ENCODE data around the gene TTC13. TPM values are rescaled to one million over a fixed set of nuclear protein-coding genes. Genes with fewer than 3 reads are reported as not detected.

TTC13 gene
- total RNA-seq, 1 donor from 2014 or later, result 18.6 TPM

DNA sequence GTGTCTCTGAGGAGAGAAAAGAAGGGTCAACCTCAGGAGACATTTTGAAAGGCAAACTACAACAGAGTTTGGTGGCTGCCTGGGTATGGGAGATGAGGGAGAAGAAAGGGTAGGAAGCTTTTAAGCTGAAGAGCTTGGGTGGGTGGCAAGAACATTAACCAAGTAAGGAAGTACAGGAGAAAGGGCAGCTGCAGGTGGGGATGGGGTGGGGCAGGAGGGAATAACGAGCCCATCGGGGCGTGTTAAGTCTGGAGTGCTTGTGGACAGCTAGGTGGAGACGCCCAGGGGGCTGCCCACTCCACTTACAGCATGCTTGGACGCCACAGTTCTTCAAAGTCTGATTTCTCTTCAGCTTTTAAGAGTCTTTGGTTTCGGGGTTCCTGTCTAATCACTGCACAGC, 42.8 kb downstream of the TTC13 start:
- H3K4me3 ChIP-seq, result no peak overlapping the region
- H3K36me3 ChIP-seq, result peaks cover 16% of the 10 kb centered on the region
- ATAC-seq (no peak), DNase-seq (no peak)
- TF ChIP-seq, protein P1, sequence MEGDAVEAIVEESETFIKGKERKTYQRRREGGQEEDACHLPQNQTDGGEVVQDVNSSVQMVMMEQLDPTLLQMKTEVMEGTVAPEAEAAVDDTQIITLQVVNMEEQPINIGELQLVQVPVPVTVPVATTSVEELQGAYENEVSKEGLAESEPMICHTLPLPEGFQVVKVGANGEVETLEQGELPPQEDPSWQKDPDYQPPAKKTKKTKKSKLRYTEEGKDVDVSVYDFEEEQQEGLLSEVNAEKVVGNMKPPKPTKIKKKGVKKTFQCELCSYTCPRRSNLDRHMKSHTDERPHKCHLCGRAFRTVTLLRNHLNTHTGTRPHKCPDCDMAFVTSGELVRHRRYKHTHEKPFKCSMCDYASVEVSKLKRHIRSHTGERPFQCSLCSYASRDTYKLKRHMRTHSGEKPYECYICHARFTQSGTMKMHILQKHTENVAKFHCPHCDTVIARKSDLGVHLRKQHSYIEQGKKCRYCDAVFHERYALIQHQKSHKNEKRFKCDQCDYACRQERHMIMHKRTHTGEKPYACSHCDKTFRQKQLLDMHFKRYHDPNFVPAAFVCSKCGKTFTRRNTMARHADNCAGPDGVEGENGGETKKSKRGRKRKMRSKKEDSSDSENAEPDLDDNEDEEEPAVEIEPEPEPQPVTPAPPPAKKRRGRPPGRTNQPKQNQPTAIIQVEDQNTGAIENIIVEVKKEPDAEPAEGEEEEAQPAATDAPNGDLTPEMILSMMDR (IDR thresholded peaks at IDR 0.05), result no peak
- intact Hi-C loops (cut with DNase I), result no loop called here
- H3K27me3 ChIP-seq, result no peaks in the 10 kb centered on the region
- no peaks in the 10 kb centered on the region for H3K9me3 ChIP-seq
- no peak overlapping the region for H3K27ac ChIP-seq
- peaks cover 10% of the 10 kb centered on the region for H3K4me1 ChIP-seq

DNA sequence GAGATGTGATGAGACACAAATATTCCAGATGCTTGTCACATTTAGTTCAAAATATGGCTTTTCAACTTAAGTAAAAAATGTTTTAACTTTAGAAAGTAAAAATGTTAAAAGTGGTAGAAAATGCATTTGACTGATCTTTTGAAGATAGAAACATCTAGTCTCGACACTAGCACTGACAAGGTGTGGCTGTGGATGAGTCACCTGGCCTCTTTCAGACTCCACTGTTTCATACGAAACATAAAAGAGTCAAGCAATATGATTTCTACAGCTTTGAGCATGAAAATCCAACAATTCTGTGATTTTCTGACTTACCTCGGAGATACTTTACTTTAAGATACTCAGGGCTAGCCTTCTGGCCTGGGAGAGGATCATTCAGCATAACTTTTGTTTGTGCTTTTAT, 47.7 kb downstream of the TTC13 start:
- intact Hi-C loops (cut with DNase I), result no loop called here
- Histone ChIP-seq H3K27ac (no peak overlapping the region), H3K4me1 (no peaks in the 10 kb centered on the region), H3K9me3 (no peaks in the 10 kb centered on the region), H3K4me3 (no peak overlapping the region), H3K27me3 (no peaks in the 10 kb centered on the region), H3K36me3 (peaks cover 44% of the 10 kb centered on the region)
- no peak for ATAC-seq
- no peak for DNase-seq
- TF ChIP-seq, protein P1 (IDR thresholded peaks at IDR 0.05), result no peak

DNA sequence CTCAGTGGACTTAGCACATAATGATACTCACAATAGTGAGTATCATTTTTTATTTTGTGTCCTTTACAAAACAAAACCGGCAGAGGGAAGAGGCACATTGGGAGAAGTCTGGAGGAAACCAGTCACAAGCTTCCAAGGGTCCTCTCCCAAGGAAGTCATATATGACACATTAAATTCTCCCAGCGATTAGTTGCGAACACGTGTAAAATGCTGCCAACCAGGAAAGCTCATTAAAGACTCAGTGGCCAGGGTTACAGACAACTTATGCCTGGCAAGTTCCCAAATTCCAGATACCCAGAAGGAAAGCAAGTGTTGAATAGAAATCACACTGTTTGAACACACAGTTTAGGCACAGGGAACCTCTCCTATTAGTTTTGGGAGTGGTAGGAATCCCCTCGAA, 52.5 kb downstream of the TTC13 start:
- no peaks in the 10 kb centered on the region for H3K9me3 ChIP-seq
- H3K4me1 ChIP-seq, result no peaks in the 10 kb centered on the region
- H3K27ac ChIP-seq, result no peak overlapping the region
- ATAC-seq, result no peak
- H3K4me3 ChIP-seq, result no peak overlapping the region
- TF ChIP-seq, protein P1 (IDR thresholded peaks at IDR 0.05), result no peak
- intact Hi-C loops (cut with DNase I), result no loop called here
- no peak for DNase-seq
- H3K27me3 ChIP-seq, result no peaks in the 10 kb centered on the region
- H3K36me3 ChIP-seq, result peaks cover 63% of the 10 kb centered on the region

DNA sequence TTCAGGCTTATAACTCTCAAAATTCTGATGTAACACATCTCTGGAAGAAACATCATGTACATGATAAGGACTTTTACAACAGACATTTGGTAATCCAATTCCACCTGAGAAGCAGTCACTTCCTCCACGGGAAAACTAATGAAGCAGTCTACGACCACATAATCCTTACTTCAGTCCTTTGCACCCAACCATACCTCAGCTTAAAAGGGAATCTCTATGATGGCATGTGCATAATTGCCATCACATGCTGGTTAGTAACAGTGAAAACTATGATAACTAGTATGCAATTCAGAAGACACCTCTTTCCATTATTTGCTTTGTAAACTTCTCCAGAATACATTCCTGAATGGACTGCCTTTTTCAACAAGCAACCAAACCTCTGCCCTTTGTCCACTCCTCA, 53.1 kb downstream of the TTC13 start:
- no peak for ATAC-seq
- H3K36me3 ChIP-seq, result peaks cover 60% of the 10 kb centered on the region
- H3K4me3 ChIP-seq, result no peak overlapping the region
- TF ChIP-seq, protein P1 (IDR thresholded peaks at IDR 0.05), result no peak
- no peaks in the 10 kb centered on the region for H3K4me1 ChIP-seq
- no peak overlapping the region for H3K27ac ChIP-seq
- H3K9me3 ChIP-seq, result no peaks in the 10 kb centered on the region
- intact Hi-C loops (cut with DNase I), result no loop called here
- DNase-seq, result no peak
- no peaks in the 10 kb centered on the region for H3K27me3 ChIP-seq

DNA sequence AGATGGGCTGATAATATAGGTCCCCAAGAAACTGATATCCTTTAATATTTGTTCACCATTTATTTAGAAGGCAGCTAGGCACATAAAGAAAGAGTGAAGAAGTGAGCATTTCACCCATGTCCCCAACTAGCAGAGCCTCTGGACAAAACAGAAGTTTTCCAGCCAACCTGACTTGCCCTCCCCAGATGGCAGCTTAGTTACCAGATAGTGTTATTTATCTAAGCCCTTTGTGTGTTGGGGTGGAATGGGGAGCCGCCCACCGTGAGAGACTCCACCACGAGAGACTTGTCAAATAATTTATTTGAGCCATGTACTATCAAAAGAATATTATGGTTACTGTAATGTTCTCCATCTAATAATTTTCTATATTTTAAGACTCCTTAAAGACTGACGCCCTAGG, 55.5 kb downstream of the TTC13 start:
- TF ChIP-seq, protein P1 (IDR thresholded peaks at IDR 0.05), result no peak
- no peak overlapping the region for H3K27ac ChIP-seq
- DNase-seq (no peak), ATAC-seq (no peak)
- intact Hi-C loops (cut with DNase I), result no loop called here
- no peaks in the 10 kb centered on the region for H3K9me3 ChIP-seq
- H3K4me1 ChIP-seq, result no peaks in the 10 kb centered on the region
- H3K4me3 ChIP-seq, result no peak overlapping the region
- peaks cover 66% of the 10 kb centered on the region for H3K36me3 ChIP-seq
- H3K27me3 ChIP-seq, result no peaks in the 10 kb centered on the region

DNA sequence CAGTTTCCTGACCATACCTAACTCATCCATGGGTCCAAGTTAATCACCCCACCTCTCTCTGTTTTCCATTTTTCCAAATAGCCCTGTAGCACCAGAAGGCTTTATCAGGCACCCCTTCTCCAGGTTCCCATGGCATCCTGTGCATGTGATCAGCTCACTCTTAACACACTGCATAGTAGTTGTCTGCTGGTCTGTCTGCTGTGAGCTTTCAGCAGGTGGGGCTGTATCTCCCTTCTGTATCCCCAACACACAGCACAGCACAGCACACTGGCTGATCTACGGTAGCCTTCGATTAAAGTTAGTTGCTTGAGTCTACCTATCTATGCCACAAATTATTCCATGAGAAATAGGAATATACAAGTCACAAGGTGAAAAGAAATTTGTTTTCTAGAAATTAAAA, 56.0 kb downstream of the TTC13 start:
- H3K36me3 ChIP-seq, result peaks cover 61% of the 10 kb centered on the region
- H3K4me1 ChIP-seq, result no peaks in the 10 kb centered on the region
- no peak for DNase-seq
- TF ChIP-seq, protein P1 (IDR thresholded peaks at IDR 0.05), result no peak
- intact Hi-C loops (cut with DNase I), result no loop called here
- H3K4me3 ChIP-seq, result no peak overlapping the region
- no peak for ATAC-seq
- H3K9me3 ChIP-seq, result no peaks in the 10 kb centered on the region
- H3K27ac ChIP-seq, result no peak overlapping the region
- H3K27me3 ChIP-seq, result no peaks in the 10 kb centered on the region
